Fibroblast of lung (primary cell): ENCODE data around the gene TACR1.

Experiments used
- CTCF ChIP-seq, 2 donors: IDR thresholded peaks in 1 of 2; conservative IDR thresholded peaks in 1 of 2; 1 replicate in 1 of 2; 2 replicates in 1 of 2; pipeline ENCODE4 v1.5.1; 2011 to 2012; ENCODE audit warnings: low read length in 2 of 2, control low read depth in 1 of 2, inconsistent platforms in 1 of 2, low read depth in 1 of 2, mild to moderate bottlenecking in 1 of 2
- EZH2 ChIP-seq: IDR thresholded peaks from 2 replicates; pipeline ENCODE4 v1.5.1; 2012; ENCODE audit warnings: low read length, control low read depth, mild to moderate bottlenecking; ENCODE audit errors: missing control alignments

DNA sequence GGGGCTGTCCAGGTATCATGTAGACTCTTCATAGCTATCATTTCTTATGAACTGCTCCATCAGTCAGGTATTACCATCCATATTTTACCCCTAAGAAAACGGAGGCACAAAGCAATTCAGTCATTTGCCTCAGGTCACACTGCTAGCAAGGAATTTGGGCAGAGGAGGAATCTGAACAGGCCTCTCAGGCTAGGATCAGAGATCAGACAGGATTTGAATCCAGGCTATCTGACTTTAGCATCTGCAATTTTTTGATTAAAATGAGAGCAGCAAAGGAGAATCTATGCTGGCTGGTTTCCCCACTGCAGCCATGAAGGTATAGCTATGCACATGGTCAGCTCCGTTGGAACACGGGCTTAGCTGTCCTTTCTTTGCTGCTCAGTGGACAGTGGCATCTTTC lies 60.1 kb downstream of the TACR1 start:
- TF ChIP-seq CTCF (conservative IDR thresholded peaks at IDR 0.05 in 1 of 2, IDR thresholded peaks at IDR 0.05 in 1 of 2; ENCODE audit: low read depth in 1 of 2, low read length in 2 of 2): no peak
- no peak for TF ChIP-seq EZH2
